ENCODE results near the gene ADRA2C. TPM values are rescaled to one million over a fixed set of nuclear protein-coding genes. Genes with fewer than 3 reads are reported as not detected.

Gene ADRA2C
- total RNA-seq, 1 experiment from 2014 or later = not detected

DNA sequence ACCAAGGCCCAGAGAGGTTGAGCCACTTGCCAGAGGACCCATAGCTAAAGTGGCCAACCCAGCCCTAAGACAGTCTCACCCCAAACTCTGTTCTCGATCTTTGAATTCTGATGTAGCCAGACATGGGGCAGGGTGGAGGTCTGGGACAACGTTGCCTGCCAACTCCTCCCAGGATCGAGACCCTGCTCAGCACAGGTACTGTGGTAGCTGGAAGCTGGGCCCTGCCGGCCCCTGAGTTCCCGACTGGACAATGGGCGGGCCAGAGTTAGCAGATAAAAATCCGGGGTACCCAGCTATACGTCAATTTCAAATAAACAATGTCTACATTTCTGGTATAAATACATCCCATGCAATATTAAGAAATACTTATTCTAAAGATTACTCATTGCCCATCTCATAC lies 35.3 kb downstream of the ADRA2C start:
- H3F3A ChIP-seq (ENCODE audit: insufficient read depth, low read depth) = no peaks in the 10 kb centered on the region
- H3K27ac ChIP-seq = no peak overlapping the region
- no peaks in the 10 kb centered on the region for H3K79me2 ChIP-seq (ENCODE audit: low read depth)
- TF ChIP-seq, protein P1, sequence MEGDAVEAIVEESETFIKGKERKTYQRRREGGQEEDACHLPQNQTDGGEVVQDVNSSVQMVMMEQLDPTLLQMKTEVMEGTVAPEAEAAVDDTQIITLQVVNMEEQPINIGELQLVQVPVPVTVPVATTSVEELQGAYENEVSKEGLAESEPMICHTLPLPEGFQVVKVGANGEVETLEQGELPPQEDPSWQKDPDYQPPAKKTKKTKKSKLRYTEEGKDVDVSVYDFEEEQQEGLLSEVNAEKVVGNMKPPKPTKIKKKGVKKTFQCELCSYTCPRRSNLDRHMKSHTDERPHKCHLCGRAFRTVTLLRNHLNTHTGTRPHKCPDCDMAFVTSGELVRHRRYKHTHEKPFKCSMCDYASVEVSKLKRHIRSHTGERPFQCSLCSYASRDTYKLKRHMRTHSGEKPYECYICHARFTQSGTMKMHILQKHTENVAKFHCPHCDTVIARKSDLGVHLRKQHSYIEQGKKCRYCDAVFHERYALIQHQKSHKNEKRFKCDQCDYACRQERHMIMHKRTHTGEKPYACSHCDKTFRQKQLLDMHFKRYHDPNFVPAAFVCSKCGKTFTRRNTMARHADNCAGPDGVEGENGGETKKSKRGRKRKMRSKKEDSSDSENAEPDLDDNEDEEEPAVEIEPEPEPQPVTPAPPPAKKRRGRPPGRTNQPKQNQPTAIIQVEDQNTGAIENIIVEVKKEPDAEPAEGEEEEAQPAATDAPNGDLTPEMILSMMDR (conservative IDR thresholded peaks at IDR 0.05) = no peak
- TF ChIP-seq EZH2 (IDR thresholded peaks at IDR 0.05; ENCODE audit: low read depth) = no peak
- no peaks in the 10 kb centered on the region for H3K36me3 ChIP-seq (ENCODE audit: low read depth)
- no peaks in the 10 kb centered on the region for H3K4me1 ChIP-seq (replicated peaks; ENCODE audit: insufficient read depth)
- H2AFZ ChIP-seq = no peak overlapping the region
- intact Hi-C loops (cut with micrococcal nuclease; ENCODE audit: unreplicated experiment) = no loop called here
- ChIA-PET CTCF (no interaction called here), POLR2A (ENCODE audit: unreplicated experiment) (no interaction called here)
- no peaks in the 10 kb centered on the region for H4K20me1 ChIP-seq (ENCODE audit: insufficient read depth)
- peaks cover 79% of the 10 kb centered on the region for H3K27me3 ChIP-seq (ENCODE audit: insufficient read depth, low read depth)
- no peaks in the 10 kb centered on the region for H3K9me2 ChIP-seq (ENCODE audit: insufficient read depth)
- H3K9me3 ChIP-seq (ENCODE audit: insufficient read depth, low read depth) = no peaks in the 10 kb centered on the region
- no peak for DNase-seq
- no peak overlapping the region for H3K4me3 ChIP-seq
- BruUV-seq (replicated peaks) = no TSS peak
- no peak overlapping the region for H3K4me2 ChIP-seq

DNA sequence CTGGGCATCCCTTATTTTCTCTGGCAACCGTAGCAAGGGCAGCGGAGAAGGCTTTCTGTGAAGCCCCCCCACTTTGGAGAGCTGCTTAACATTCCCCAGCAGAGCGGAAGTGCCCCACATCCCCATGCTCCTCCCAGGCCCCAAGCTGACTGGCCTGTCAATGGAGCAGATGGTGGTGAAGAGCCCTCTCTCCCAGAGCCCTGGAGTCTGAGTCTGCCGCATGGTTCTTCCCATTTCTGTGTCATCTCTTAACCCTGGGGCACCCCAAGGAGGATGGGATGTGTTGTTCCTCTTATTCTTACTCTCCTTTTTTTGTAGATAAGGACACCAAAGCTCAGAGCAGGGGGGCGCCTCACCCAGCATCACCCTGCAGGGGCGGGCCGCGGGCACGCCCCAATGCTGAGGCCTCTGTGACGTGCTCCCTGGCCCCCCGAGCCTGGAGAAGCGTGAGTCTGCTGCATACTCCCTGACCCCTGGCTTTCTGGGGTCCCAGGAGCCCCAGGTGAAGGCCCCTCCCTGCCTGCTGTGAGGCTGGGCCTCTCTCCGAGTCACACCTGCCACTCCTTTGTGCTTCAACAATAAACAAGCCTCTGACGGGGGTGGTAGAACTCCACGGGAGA lies 35.9 kb downstream of the ADRA2C start:
- CTCF ChIA-PET = no interaction called here

DNA sequence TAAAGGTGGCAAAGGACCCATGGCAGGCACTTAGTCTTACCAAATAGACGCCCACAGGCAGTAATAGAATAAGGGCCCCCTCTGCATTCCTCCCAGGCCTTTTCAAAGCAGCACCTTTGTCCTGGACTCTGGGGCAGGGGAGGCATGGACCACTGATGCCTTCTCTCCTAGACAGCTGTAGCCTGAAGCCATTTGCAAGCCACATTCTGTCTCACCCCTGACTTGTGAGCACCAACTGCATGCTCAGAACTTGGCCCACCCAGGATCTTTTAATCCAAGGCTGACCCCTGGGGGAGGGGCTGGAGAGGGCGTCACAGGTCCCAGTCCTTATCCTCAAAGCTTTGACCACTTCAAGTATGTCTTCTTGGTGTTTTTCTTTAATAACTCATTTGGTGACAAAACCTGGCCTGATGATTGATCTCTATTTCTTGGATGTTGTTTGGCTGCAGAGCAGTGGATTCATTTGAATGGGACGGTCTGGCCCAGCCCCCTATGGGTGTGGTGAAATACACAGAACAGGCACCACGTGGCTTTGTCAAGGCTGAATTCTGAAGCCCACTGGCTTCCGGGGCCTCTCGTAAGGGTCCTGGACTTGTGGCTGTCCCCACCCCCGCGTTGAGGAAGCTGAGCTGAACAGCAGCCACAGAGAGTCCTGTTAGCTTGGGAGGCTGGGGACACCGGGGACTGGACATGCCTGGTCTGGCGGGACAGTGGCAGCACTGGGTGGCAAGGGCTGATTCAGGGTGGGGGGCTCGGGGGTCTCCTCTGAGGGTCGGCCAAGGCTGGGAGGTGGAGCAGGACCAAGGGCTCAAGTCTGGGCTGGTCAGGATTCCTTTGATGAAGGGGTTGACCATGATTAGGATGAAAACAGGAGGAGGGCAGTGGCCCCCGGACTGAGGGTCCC lies 36.6 kb downstream of the ADRA2C start:
- Histone ChIP-seq H3K9me3 (ENCODE audit: insufficient read depth, low read depth) (no peaks in the 10 kb centered on the region), H3K4me2 (no peak overlapping the region), H3K27me3 (ENCODE audit: insufficient read depth, low read depth) (peaks cover 92% of the 10 kb centered on the region), H3K27ac (no peak overlapping the region), H3K9me2 (ENCODE audit: insufficient read depth) (no peaks in the 10 kb centered on the region), H2AFZ (no peak overlapping the region), H3K4me1 (replicated peaks; ENCODE audit: insufficient read depth) (no peaks in the 10 kb centered on the region), H4K20me1 (ENCODE audit: insufficient read depth) (no peaks in the 10 kb centered on the region), H3K4me3 (no peak overlapping the region), H3F3A (ENCODE audit: insufficient read depth, low read depth) (no peaks in the 10 kb centered on the region), H3K36me3 (ENCODE audit: low read depth) (no peaks in the 10 kb centered on the region), H3K79me2 (ENCODE audit: low read depth) (no peaks in the 10 kb centered on the region)
- ChIA-PET POLR2A (ENCODE audit: unreplicated experiment) (no interaction called here), CTCF (no interaction called here)
- TF ChIP-seq, protein P1 (conservative IDR thresholded peaks at IDR 0.05) = no peak
- no peak for DNase-seq
- intact Hi-C loops (cut with micrococcal nuclease; ENCODE audit: unreplicated experiment) = no loop called here
- no TSS peak for BruUV-seq (replicated peaks)

More for the DNA sequence above, 35.9 kb downstream of the ADRA2C start:
- no TSS peak for BruUV-seq (replicated peaks)
- intact Hi-C loops (cut with micrococcal nuclease; ENCODE audit: unreplicated experiment) = no loop called here
- Histone ChIP-seq H3K4me3 (no peak overlapping the region), H4K20me1 (ENCODE audit: insufficient read depth) (no peaks in the 10 kb centered on the region), H3K36me3 (ENCODE audit: low read depth) (no peaks in the 10 kb centered on the region), H3K79me2 (ENCODE audit: low read depth) (no peaks in the 10 kb centered on the region), H3K4me1 (replicated peaks; ENCODE audit: insufficient read depth) (no peaks in the 10 kb centered on the region), H3K9me2 (ENCODE audit: insufficient read depth) (no peaks in the 10 kb centered on the region), H3K9me3 (ENCODE audit: insufficient read depth, low read depth) (no peaks in the 10 kb centered on the region), H2AFZ (no peak overlapping the region), H3F3A (ENCODE audit: insufficient read depth, low read depth) (no peaks in the 10 kb centered on the region), H3K27ac (no peak overlapping the region), H3K27me3 (ENCODE audit: insufficient read depth, low read depth) (peaks cover 84% of the 10 kb centered on the region), H3K4me2 (no peak overlapping the region)
- DNase-seq = no peak
- no peak for TF ChIP-seq EZH2 (IDR thresholded peaks at IDR 0.05; ENCODE audit: low read depth)
- TF ChIP-seq, protein P1 (conservative IDR thresholded peaks at IDR 0.05) = no peak
- POLR2A ChIA-PET (ENCODE audit: unreplicated experiment) = no interaction called here
